HG02973 (cell line): ENCODE data around the gene SCGN.
"Not testable (repeated sequence)": the region's sequence is repeated elsewhere in the genome, so short reads cannot be mapped to it uniquely, and the experiment has no call there.

Experiments used
- ATAC-seq: cut with Tn5 transposase; IDR thresholded peaks from one replicate; pipeline ENCODE4 v1.9.1; 2021; ENCODE audit warnings: moderate library complexity; ENCODE audit not compliant: unreplicated experiment

Gene SCGN

DNA sequence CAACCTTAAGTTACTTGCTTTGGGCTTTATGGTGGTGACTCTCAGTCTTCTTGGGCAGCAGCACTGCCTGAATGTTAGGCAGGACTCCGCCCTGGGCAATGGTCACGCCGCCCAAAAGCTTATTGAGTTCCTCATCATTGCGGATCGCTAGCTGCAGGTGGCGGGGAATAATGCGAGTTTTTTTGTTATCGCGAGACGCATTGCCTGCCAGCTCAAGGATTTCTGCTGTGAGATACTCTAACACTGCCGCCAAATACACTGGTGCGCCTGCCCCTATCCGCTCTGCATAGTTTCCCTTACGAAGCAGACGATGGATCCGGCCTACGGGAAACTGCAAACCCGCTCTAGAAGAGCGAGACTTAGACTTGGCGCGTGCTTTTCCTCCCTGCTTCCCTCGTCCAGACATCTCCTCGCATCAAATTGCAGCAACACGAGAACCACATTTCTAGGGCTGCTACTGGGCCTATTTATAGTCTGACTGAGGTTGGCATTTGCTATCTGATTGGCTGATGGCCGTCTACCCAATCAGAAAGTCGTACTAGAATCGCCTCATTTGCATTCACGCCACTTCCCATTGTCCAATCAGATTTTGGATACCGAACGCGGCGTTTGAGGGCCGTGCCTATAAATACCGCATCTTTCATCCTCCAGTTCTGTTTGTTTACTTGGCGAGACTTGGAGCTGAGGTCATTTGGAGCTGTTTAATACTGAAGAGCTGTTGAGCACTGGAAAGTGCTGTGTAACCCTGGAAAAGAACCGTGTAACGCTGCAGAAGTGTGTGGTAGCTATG is 74.3 kb downstream of the SCGN start:
- no peak for ATAC-seq

GRCh38 chr6:25727028-25727427 is 75.0 kb downstream of the SCGN start:
- no peak for ATAC-seq

GRCh38 chr6:25730907-25731306 is 78.9 kb downstream of the SCGN start:
- no peak for ATAC-seq

GRCh38 chr6:25731721-25732120 is 79.7 kb downstream of the SCGN start:
- ATAC-seq = no peak

DNA sequence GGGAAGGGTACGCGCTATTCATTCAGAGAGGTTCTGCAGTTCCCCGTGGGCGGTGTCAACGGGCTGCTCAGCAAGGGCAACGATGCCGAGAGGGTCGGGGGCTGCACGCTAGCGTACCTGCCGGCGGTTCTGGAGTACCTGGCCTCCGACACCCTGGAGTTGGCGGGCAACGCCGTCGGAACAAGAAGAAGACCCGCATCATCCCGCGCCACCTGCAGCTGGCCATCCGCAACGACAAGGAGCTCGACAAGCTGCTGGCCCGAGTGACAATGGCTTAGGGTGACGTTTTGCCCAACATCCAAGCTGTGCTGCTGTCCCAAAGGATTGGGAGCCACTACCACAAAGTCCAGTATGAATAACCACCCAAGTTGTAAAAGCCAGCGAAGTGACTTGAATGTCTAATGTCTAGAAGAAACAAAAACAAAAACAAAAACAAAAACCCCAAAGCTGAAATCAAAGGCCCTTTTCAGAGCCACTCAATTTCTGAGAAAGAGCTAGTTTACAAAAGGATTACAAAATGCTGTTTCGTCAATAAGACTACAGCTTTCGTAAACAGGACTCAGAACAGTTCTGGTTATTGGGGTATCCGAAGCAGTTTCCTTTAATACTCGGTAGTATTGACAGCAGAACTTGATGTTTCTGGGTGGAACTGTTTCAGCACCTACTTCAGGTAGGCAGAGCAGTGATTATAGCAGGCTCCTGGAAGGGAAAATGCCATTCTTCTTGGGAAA is 80.6 kb downstream of the SCGN start:
- ATAC-seq = no peak

DNA sequence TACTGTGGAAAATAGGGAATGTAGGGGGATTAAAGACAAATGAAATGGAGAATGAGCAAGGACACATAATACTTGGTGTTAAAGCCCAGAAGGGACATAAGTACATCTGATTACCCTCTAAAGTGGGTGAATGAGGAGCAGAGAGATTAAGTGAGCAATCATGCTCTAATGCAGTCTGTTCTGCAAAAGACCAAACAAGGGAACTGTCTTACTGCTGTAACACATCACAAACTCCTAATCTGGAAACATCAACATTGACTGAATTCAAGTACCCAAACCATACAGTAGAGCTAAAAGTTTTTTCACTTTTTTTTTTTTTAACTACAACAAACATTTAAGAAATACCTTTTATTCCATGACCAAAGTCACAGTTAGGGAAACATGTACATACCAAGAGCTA is 83.2 kb downstream of the SCGN start:
- no peak for ATAC-seq

DNA sequence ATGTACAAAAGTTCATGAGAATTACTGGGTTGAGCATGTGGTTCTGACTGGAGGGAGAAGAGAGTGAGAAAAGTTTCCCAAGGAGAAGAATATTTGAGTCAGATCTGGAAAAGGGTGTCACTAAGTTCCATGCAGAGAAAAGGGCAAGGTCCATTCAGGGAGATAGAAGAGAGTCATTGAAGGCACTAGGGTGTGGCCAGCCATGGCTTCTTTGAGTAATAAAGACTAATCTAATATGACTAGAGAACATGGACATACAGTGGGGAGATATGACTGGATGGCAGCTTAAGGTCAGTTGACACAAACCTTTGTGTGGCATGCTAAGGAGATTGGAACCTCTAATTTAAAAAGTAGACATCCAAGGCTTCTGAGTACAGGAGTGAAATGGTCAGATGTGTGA is 91.9 kb downstream of the SCGN start:
- ATAC-seq = no peak

GRCh38 chr6:25745836-25746235 is 93.8 kb downstream of the SCGN start:
- ATAC-seq = no peak

- ATAC-seq = no peak
Observed at GRCh38 chr6:25746968-25747367, 95.0 kb downstream of the SCGN start.

GRCh38 chr6:25747477-25747876 is 95.5 kb downstream of the SCGN start:
- ATAC-seq = no peak

DNA sequence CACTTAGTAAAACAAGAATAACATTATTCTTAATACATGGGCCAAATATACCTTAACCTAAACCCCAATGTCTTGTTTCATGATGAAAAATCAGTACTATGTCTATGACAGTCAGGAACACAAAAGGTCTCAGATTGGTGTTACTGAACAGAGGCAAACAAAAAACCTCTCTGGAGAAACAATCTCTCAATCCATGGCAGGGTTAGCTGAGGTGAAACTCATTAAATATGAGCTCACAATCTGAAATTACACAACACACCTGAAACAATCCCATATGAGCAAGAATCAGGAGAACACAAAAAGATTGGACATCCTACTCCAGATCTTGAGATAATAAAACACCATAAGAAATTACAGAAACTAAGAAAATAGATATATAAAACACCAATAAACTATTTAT is 96.0 kb downstream of the SCGN start:
- ATAC-seq = no peak

- not testable (repeated sequence) for ATAC-seq
Observed at GRCh38 chr6:25748601-25749517, 96.8 kb downstream of the SCGN start.

- no peak for ATAC-seq
Observed at GRCh38 chr6:25749837-25750236, 97.8 kb downstream of the SCGN start.

DNA sequence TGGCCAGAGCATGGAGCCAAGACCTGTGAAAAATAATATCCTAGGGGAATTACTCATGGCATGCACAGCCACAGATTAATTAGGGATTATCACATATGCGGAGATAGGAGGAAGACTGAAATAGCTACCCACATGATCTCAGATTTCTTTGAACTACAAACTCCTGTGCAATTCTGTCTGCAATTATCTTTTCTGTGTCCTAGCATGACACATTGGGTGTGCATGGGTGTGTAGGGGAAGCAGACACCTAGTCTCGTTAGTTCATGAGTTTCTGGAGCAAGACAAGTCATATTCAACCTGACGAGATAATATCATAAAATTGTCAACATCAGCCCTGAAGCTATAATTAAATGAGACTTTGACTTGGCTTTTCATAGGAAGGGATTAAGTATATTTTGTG is 98.9 kb downstream of the SCGN start:
- ATAC-seq = no peak
